ENCODE results near the gene ANXA1.

ANXA1 gene

GRCh38 chr9:73137914-73138313 is 13.8 kb upstream of the ANXA1 start:
- no peak for DNase-seq (ENCODE audit: low spot score)

GRCh38 chr9:73138516-73138915 is 13.1 kb upstream of the ANXA1 start:
- no peak for DNase-seq (ENCODE audit: low spot score)

GRCh38 chr9:73141282-73141681 is 10.4 kb upstream of the ANXA1 start:
- DNase-seq (ENCODE audit: low spot score), result no peak

- DNase-seq (ENCODE audit: low spot score), result no peak
Observed at GRCh38 chr9:73143711-73144328, 7.8 kb upstream of the ANXA1 start.

DNA sequence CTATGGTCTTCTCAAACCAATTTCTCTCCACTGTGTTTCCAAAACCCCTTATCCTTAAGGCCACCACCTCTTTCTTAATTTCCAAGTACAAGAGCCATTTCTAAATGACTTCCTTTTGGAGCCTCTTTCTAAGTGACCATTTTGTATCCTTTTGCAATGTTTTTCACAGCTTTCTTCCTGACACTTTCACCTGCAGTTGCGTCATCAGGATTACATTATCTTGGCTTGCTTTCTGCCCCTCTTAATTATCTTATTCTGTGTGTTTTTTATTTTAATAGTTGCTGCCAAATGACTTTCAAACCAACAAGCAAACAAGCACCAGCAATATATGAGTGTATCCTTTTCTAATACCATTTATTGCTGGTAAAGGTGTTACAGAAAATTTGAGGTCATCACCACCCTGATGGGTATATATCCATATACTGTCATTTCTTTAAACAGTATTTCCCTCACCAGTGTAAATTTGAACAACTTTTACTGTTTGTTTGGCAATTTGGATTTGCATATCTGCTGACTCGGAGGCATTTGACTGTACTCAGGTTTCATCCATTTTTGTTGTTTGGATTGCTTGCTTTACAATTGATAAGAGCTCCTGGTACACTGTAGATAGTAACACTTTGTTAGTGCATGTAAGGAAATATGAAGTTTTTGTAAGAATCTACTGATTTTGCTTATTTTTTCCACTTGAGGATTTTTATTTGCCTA is 5.4 kb upstream of the ANXA1 start:
- no peak for DNase-seq (ENCODE audit: low spot score)

DNA sequence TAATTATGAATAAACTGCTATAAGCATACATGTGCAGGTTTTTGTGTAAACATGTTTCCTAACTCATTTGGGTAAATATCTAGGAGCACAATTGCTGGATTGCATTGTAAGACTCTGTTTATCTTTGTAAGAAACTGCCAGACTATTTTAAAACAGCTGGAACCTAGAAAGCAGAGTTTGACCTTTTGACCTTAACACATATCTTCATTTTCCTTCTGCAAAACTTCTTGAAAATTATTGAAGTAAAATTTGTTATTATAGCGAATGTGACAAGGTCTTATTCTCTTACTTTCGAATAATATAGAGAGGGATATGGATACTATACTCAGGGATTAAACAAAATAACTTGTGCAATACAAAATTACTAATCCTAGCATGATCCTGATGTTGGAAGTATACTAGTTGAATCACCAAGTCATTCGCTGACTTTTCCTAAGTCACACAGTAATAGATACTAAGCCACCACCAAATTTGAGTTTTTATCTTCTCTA is 3.2 kb upstream of the ANXA1 start:
- DNase-seq (ENCODE audit: low spot score), result no peak

DNA sequence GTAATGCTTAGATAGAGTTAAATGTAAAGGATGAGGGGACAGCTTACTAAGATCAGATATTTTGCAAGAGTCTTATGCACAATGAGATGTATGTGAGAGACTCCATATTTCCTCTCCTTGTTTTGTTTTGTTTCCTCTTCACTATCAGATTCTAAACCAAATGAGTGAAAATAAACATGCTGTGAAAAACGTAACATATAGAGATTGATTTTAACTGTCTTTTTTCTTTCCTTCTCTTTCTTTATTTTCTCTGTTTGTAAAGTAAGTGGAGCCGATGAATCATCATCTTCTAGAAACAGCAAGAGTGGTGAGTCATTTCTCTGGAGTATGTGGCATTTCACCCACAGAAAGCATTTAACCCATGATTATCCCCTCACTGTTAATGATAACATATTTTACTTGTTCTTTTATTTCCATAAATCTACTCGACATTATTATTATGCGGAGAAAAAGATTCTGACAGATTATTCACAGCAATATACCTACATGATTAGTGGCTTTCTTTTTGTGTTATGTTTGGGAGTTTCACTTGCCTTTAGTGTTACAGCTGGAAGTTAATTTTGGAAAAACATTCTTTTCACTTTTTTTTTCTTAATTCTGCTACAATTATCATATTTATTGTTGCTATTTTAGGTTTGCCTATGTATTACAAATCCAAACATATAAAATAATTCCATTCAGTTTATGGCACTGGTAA is 2.1 kb upstream of the ANXA1 start:
- no peak for DNase-seq (ENCODE audit: low spot score)

GRCh38 chr9:73152543-73152844 is 829 bp downstream of the ANXA1 start:
- DNase-seq (ENCODE audit: low spot score), result no peak

- DNase-seq (ENCODE audit: low spot score), result no peak
Observed at GRCh38 chr9:73152953-73153352, 1.3 kb downstream of the ANXA1 start.

DNA sequence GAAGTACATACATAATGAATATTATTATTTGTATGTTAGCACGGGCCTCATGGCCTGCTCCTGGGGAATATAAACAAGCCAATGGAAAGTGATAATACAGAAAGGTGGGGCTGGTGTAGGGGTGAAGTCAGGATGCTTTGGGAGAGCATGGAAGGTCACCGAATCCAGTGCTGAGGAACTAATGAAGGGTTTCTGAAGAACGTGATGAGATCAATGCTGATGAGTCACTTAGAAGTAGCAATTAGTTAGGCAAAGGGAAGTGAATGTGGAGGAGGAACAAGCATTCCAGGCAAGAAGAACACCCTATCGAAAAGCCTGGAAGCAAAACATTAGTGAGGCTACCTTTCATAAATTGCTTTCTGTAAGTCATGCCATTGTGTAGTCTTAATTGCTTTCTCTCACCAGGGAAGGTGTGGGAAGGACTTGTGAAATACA is 2.1 kb downstream of the ANXA1 start:
- no peak for DNase-seq (ENCODE audit: low spot score)

GRCh38 chr9:73154271-73154670 is 2.6 kb downstream of the ANXA1 start:
- DNase-seq (ENCODE audit: low spot score), result no peak

GRCh38 chr9:73154722-73155121 is 3.1 kb downstream of the ANXA1 start:
- DNase-seq (ENCODE audit: low spot score), result no peak

DNA sequence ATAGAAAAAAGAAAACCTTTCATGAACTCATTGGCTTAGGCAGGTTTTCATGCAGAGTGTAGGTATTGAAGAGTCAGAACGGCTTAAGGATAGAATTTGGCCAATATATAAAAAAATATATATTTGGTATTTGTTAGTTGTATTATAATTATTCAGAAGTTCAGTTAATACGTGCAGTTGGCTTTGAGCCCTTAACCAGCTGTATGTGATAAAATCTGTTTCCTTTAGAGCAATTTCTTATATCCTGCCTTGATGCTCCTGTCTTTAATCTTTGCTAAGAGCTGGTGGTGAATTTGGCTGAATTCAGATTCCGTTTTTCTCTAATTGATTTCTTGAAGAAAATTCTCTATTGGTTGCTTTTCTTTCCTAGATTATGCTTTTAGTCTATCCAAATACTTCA is 3.7 kb downstream of the ANXA1 start:
- no peak for DNase-seq (ENCODE audit: low spot score)

DNA sequence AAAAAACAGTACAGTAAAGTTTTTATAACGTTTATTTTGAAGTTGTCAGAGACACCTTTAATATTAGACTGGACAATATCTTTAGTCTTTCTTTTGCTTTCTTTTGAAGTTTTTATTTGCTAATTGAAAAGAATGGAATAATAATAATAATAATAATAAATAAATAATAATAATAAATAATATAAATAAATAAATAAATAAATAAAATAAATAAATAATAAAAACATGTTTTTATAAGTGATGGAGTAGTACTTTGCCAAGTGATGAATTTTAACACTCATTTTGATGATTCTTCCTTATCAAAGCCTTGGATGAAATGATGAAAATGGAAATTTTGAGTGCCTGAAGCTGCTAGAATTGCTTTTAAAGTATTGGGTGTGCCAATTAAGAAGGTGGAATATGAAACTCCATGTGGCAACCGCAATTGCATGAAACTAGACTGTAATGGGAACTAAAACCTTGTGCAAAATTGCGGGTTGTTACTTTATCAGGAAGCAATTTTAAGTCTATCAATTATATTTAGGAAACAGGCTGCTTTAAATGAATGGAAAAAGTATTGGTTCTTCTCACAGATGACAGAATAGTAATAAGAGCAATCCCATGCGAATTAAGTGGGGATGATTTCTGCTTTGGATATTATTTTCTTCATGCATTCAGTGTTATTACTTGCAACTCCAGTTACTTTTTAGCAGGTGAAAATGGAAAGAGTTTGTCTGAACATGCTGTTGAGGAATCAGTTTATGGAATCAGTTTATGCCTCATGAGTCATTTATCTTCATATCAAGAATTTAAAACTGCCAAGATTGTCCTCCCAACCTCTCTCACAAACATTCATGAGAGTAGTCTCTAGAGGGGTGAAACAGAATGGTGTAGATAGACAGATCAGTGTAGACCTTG is 4.6 kb downstream of the ANXA1 start:
- no peak for DNase-seq (ENCODE audit: low spot score)

GRCh38 chr9:73156865-73157187 is 5.2 kb downstream of the ANXA1 start:
- DNase-seq (ENCODE audit: low spot score), result no peak

DNA sequence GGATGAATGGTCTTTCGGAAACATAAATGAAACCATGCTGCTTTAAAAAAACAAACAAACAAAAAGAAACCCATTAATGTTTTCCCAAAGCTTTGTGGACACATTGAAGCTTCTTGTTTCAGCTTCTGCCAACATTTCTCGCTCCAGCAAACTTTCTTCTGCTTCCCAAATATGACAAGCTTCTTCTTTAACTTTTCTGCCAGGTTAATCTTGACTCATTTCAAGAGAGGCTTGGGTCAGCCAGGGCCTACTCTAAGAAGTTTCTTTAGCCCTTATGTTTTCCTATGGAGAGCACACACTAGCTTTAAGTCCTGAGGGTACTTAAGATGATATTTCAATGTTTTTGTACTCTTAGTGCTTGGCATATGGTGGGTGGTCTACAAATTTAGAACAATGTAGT is 6.1 kb downstream of the ANXA1 start:
- no peak for DNase-seq (ENCODE audit: low spot score)

DNA sequence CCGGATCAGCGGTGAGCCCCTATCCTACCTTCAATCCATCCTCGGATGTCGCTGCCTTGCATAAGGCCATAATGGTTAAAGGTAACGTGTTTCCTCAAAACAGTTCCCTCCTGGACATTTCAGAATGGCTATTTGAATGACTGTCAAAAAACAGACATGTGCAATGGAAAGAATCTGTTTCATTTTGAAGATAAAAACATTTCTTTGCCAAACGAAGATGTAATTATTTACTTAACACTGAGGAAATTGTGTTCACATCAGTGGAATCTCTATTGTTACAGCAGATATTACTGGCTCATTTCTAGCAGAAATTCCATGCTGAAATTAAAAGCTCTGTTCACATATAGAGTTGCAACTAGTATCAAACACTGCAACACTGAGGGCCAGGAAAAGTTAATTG is 7.1 kb downstream of the ANXA1 start:
- DNase-seq (ENCODE audit: low spot score), result no peak

DNA sequence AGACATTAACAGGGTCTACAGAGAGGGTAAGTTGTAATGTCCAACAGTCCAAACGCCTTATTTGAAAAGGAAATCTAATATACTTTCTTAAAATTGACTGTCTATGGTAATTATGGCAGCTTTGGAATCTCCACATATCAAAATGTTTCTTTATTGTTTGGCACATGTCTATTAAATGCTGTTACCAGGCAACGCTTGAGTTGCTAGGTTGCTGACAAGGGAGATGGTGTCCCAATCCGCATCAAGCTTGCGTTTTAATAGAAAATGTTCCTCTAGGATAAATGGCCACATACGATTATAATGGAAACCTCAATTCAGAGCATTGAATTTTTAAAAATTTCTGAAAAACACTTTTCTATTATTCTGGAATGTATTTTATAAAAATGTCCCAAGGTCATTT is 9.2 kb downstream of the ANXA1 start:
- no peak for DNase-seq (ENCODE audit: low spot score)

DNA sequence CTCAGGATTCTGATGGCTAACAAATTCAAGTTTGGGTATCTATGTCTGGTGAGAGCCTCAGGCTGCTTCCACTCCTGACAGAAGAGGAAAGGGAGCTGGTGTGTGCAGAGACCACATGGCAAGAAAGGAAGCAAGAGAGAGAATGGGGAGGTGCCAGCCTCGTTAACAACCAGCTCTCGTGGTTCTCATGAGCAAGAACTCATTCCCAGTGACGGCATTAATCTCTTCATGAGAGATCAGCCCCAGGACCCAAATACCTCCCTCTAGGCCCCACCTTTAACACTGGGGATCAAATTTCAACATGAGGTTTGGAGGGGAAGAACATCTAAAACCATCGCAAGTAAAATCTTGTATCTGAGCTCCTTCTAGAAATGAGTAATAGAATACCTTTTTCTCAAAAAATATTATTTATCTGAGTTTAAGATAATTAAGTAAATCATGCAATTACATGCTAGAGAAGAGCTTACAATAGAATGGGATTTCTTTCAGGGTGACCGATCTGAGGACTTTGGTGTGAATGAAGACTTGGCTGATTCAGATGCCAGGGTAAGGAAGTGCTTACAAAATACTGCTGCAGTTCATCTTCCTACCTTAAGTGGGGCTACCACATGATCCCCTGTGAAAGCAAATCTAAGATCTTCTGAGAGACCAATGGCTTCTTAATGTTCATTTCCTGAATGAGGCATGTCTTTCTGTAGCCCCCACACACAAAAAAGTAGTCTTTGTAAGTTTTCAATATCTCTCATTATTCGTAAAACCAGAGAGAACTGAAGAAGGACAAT is 11.5 kb downstream of the ANXA1 start:
- DNase-seq (ENCODE audit: low spot score), result no peak

DNA sequence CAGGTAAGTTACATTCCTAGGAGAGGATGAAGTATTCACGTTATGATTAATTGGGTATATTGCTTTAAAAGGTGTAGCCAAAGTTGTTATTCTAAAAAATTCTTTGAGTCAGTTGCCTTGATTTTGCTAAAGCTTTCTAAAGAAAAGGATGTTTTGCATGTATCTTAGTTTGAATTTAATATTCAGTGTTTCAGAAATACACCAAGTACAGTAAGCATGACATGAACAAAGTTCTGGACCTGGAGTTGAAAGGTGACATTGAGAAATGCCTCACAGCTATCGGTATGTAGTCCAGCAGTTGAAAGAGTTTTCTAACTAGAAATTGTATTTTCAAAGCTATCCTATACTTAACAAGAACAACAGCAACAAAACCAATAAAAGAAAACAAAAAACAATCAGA is 14.2 kb downstream of the ANXA1 start:
- no peak for DNase-seq (ENCODE audit: low spot score)

DNA sequence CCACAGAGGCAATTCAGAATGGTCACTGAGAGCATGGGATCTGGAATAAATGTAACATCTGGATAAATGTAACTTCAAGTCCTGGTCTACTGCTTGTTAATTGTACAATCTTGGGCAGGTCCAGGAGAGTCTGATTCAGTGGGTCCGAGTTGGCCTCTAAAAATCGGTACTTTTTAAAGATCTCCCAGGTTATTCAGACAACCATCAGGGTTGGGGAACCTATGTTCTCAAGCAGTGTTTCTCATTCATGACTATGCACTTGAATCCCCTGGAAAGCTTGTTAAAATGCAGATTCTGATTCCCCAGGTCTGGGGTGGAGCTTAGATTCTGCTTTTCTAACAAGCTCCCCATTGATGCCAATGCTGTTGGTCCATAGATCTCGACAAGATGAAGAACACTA is 14.8 kb downstream of the ANXA1 start:
- DNase-seq (ENCODE audit: low spot score), result no peak

DNA sequence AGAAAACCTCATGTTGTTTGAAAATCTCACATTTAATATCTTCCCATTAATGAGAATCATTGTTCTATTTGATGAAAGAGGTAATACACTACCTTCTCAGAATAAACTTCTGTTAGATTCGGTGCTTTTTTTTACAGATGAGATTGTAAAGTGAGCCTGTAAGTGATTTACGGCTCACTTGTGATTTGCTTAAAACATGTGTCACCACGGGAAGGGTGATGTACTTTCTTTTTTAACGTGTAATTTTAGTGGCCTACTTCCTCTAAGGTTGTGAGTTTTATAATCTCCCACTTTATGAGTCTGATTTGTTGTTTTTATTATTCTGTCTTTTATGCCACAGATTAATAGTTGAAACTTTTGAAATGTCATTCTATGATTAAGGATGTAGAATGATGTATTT is 15.9 kb downstream of the ANXA1 start:
- DNase-seq (ENCODE audit: low spot score), result no peak

Measured in globus pallidus (tissue), 1 donor.